ENCODE data around the gene PPP3R1. TPM values are rescaled to one million over a fixed set of nuclear protein-coding genes. Genes with fewer than 3 reads are reported as not detected.
A peak's percentile ranks its signal among the peaks of the same experiment; 100 is the strongest.

Gene PPP3R1
- total and polyA plus RNA-seq, 2 donors (not counting 3 experiments of a cell fraction or from before 2014, with no cell fraction given): 8.4 to 62.2 TPM

- Histone ChIP-seq H3K27ac (ENCODE audit: insufficient read depth, low read depth, low read length) (no peak overlapping the region), H3K9me3 (replicated peaks; ENCODE audit: control insufficient read depth, insufficient read depth, low read length) (no peaks in the 10 kb centered on the region), H2AFZ (ENCODE audit: low read depth, low read length) (no peak overlapping the region), H3K9me1 (replicated peaks; ENCODE audit: control insufficient read depth, extremely low read depth, insufficient read depth, low read length) (no peaks in the 10 kb centered on the region), H3K4me2 (ENCODE audit: insufficient read depth, low read length) (no peak overlapping the region), H4K20me1 (replicated peaks; ENCODE audit: control insufficient read depth, extremely low read depth, insufficient read depth, low read length) (peaks cover 13% of the 10 kb centered on the region), H3K36me3 (ENCODE audit: control insufficient read depth in 2 of 2, extremely low read depth in 1 of 2, insufficient read depth in 2 of 2, low read length in 2 of 2) (peaks cover 0 to 6% of the 10 kb centered on the region in 2 experiments), H3K4me3 (replicated peaks in 1 of 3; ENCODE audit: insufficient read depth in 1 of 3, low read depth in 1 of 3, low read length in 3 of 3) (no peak overlapping the region), H3K9ac (replicated peaks; ENCODE audit: extremely low read depth, insufficient read depth, low read length) (no peak overlapping the region), H3K4me1 (ENCODE audit: control insufficient read depth, extremely low read depth, insufficient read depth, low read length) (peaks cover 38% of the 10 kb centered on the region), H3K79me2 (ENCODE audit: control insufficient read depth, insufficient read depth, low read length) (peaks cover 92% of the 10 kb centered on the region), H3K27me3 (ENCODE audit: control insufficient read depth in 2 of 2, insufficient read depth in 2 of 2, low read length in 2 of 2) (no peaks in the 10 kb centered on the region)
- FAIRE-seq (no peak), DNase-seq (ENCODE audit: low read depth, low spot score) (peak; percentile 32)
- ChIA-PET CTCF (interaction anchor here (1.4 to 7.1 kb wide), 2 partner anchors 11 to 93 kb away, joined by 3 to 175 read pairs; no protein-coding TSS in a partner anchor), POLR2A (no interaction called here)
- intact Hi-C loops (cut with micrococcal nuclease): no loop called here
- no TSS peak for BruUV-seq (replicated peaks)
- dilution Hi-C loops (cut with MboI; ENCODE audit: extremely low pct_ligation_motif_present, low sequenced_read_pairs): no loop called here
- TF ChIP-seq FOS (IDR thresholded peaks at IDR 0.05; ENCODE audit: borderline replicate concordance, insufficient read depth, low read length) (peak; percentile 62), JUN (IDR thresholded peaks at IDR 0.05; ENCODE audit: borderline replicate concordance, insufficient read depth, insufficient read length, low read depth) (peak; percentile 2), CTCF (IDR thresholded peaks at IDR 0.05; ENCODE audit: extremely low read depth in 1 of 2, insufficient read depth in 1 of 2, low read depth in 1 of 2, low read length in 2 of 2) (no peak)
Measured at GRCh38 chr2:68190991-68191731, 61.2 kb downstream of the PPP3R1 start.

Data from endothelial cell of umbilical vein (primary cell).